NCI-H146 treated with DMSO at 0.1 percent for 48 hours (cell line): ENCODE results near the gene TSPAN15.
"Not testable (repeated sequence)": the region's sequence is repeated elsewhere in the genome, so short reads cannot be mapped to it uniquely, and the experiment has no call there.

Experiments used
- DNase-seq: peaks from one replicate; lab custom pipeline; 2025; ENCODE audit not compliant: unreplicated experiment; lab: John Stamatoyannopoulos, UW

Gene TSPAN15

DNA sequence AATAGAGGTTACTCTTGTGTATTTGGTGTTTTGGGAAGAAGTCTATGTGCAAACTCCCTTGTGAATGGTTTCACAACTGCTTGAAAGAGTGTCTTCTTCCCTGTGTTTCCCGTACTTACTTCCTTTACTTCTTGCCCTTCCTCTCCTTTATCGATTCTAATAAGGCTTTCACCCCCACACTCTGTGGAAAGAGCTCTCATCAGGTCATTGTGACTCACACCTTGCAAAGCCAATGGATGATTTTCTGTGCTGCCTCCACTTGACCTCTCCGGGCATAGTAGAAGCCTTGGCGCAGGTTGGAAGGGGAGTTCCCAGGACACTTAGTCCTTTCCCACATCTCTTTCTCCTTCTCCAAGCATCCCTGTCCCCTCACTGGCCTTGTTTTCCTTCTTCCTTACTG lies 6.2 kb upstream of the TSPAN15 start:
- no peak for DNase-seq

- no peak for DNase-seq
These were observed 5.0 kb upstream of the TSPAN15 start for GRCh38 chr10:69446229-69446628.

DNA sequence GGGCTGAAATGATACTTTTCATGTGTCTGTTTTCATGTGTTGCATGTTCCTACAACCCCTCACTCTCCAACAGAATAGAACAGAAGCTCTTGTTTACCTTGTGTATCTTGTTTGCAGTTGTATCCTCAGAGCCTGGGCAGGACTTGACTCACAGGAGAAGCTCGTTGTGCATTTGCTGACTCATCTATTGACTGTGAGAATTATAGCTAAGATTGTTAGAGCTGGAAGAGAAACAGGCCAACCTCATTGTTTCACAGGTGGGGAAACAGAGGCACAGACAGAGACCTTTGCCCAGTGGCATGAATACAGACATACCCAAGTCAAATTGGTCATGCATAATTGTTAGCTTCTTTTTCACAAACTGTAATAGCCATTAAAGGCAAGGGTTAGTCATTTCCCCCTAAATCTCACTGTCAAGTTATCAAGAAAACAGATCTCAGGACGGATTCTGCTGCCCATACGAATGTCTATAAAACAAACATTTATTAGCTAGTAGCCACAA lies 4.6 kb upstream of the TSPAN15 start:
- no peak for DNase-seq

- peak; percentile 45 for DNase-seq
These were observed 1.4 kb upstream of the TSPAN15 start for GRCh38 chr10:69449841-69450240.

- not testable (repeated sequence) for DNase-seq
These were observed 870 bp upstream of the TSPAN15 start for GRCh38 chr10:69450395-69450794.

GRCh38 chr10:69451784-69452251 lies 553 bp downstream of the TSPAN15 start:
- peak; percentile 14 for DNase-seq

DNA sequence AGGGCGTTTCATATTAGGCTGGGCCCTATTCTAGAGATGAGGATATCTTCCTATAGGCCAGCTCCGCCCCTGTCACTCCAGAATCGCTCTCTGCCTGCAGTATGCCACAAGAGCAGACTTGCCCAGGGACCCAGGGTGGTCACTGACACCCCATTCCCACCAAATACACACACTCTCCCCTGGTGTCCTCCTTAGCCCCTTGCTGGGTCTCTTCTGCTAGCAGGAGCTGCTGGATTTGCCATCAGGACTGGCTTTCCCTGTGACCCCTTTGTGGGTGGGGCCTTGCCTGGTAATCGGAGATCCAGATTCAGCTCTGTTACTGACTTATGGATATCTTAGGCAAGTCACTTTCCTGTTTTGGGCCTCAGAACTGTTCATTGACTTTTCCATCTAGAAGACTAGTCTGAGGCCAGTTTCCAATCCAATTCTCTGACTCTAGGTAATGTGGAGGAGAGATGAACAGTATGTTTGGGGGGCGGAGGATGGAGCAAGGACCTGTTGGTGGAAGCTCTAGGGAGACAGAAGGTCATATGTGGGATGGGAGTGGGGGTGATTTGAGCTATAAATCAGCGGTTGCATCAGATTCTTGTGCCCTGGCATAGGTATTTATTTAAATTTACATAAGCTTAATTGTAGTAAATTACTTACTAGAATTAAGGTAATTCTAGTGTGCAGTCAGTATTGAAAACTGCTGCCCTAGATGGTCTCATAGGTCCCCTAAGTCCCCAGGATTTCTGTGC lies 1.6 kb downstream of the TSPAN15 start:
- DNase-seq = no peak

DNA sequence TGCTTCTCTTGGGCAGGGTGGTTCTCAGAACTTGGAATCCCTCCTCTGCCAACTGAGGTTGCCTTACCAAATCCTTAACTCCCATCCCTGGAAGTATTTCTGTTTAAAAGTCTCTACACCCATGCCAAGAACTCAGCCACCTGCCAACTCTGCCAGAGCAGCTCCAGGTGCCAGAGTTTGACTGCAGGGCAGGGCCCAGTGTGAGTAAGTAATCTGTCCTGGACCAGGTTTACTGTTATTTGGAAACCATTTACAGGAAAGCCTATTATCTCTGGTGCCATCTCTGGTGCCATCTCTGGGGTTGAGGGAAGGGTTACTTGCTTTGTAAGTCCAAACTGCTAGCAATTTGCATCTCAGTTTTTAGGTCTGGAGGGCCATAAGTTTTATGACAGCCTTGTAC lies 2.5 kb downstream of the TSPAN15 start:
- DNase-seq = no peak

- DNase-seq = no peak
These were observed 3.9 kb downstream of the TSPAN15 start for GRCh38 chr10:69455006-69455763.

- DNase-seq = no peak
These were observed 5.8 kb downstream of the TSPAN15 start for GRCh38 chr10:69456880-69457693.

- DNase-seq = no peak
These were observed 6.5 kb downstream of the TSPAN15 start for GRCh38 chr10:69457771-69458237.

- peak; percentile 69 for DNase-seq
These were observed 7.3 kb downstream of the TSPAN15 start for GRCh38 chr10:69458430-69459100.

DNA sequence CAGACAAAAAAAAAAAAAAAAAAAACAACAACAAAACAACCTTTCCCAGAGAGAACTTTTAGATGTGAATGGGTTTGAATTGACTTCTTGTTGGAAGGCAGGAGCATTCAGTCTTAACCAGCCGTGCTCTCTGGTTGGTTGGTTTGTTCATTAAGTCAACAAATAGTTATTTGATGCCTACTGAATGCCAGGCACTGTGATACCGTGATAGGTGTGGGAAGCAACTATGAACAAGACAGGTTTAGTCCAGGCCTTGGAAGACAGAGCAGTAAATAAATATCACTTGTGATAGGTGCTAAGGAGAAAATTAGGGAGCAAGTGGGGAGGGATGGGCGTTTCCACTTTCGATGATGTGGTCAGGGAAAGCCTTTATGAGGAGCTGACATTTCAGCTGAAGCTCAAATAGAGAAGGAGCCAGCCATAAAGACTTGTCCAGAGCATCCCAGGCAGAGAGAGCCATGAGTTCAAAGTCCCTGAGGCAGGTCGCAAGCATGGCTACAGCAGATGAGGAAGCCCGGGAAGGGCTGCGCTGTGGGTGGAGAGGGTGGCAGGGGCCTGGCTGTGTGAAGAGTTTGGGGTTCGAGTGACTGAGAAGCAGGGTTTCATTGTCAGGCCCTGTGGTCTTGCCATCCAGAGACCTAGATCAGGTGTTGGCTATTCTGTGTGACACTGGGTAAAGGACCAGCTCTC lies 8.0 kb downstream of the TSPAN15 start:
- no peak for DNase-seq

DNA sequence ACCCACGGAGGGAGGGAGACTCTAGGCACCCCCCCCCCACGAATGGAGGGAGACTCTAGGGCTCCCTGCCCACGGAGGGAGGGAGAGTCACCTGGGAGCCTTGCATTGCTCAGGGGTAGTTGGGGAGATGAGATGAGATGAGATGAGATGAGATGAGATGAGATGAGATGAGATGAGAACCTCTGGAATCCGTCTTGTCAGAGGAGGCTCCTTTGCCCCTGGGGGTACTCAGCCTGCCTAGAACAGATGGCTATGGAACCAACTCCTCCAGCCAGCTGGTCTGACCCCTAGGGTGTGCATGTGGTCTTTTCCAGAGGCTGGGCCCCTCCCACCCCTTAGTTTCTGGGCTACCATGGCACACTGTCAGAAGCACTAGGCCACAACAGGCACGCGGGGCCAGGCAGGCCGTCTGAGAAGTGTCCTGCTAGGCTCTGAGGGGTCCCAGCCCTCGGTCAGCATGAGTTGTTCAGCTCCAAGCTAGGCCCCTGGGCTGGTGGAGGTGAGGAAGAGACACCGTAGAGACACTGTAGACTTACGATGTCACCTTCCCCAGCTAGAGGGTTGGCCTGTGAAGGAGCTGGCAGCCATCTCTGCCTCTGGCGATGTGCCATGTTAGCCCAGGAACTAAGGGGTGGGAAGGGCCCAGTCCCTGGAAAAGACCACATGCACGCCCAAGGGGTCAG lies 8.8 kb downstream of the TSPAN15 start:
- no peak for DNase-seq

DNA sequence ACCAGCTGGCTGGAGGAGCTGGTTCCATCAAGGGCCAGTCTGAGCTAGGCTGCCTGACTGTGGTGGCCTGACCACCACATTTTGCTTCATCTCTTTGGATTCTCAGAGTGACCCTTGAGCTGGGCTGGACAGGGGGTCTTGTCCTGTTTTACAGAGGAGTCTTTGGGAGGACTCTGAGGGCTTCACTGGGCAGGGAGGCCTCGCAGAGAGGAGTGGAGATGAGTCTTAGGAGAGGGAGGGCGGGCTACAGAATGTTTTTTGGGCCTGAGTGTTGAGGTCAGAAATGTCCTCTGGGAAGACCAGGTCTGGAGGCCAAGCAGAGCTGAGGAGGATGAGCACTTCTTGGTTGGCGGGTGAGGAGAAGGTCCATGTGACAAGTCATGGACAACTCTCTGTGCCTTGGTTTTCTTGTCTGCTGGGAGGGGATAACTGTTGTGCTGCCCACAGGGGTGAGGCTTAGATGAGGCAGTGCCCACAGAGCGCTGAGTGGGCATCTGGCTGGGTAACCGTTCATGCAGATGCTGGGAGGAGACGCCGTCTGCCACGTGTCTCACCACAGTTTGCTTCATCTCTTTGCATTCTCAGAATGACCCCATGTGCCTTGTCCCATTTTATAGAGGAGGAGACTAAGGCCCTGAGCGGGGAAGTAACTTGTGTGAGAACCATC lies 9.4 kb downstream of the TSPAN15 start:
- no peak for DNase-seq

- no peak for DNase-seq
These were observed 10.2 kb downstream of the TSPAN15 start for GRCh38 chr10:69461243-69462025.

DNA sequence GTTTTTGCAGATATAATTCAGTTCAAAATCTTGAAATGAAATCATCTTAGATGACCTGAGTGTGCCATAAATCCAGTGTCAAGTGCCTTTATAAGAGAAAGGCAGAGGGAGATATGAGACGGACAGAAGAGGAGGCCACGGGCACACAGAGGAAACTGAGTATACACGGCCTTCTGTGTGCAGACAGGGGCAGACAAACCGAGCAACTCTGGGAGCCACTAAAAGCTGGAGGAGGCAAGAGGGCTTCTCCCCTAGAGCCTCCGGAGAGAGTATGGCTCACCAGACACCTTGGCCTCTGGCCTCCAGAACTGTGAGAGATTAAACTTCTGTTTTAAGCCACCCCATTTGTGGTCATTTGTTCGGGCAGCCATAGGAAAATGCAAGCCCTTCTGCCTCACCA lies 12.6 kb downstream of the TSPAN15 start:
- no peak for DNase-seq

GRCh38 chr10:69464401-69464800 lies 13.1 kb downstream of the TSPAN15 start:
- no peak for DNase-seq
